ENCODE data around the gene KCNE1. TPM values are rescaled to one million over a fixed set of nuclear protein-coding genes. Genes with fewer than 3 reads are reported as not detected.

KCNE1 gene
- total and polyA plus RNA-seq, 10 of the 15 experiments (the other 5 are each of a cell fraction or from before 2014, with no cell fraction given) = 0.06 to 0.18 (median 0.09) TPM; not detected in 5

- intact Hi-C loops (cut with micrococcal nuclease; ENCODE audit: unreplicated experiment) = no loop called here
- 100% methylated on average over 3 of the region's 3 CpGs for WGBS (ENCODE audit: insufficient coverage, insufficient replicate concordance, low lambda C conversion rate, missing lambda C conversion rate)
Measured at GRCh38 chr21:34537838-34538237, 25.8 kb upstream of the KCNE1 start.

GRCh38 chr21:34536820-34537219 lies 24.8 kb upstream of the KCNE1 start:
- Histone ChIP-seq H3K79me2 (ENCODE audit: control insufficient read depth, insufficient read depth, low read length) (no peaks in the 10 kb centered on the region), H4K20me1 (ENCODE audit: control insufficient read depth, insufficient read depth) (no peaks in the 10 kb centered on the region), H3K27ac (ENCODE audit: control insufficient read depth, insufficient read depth) (no peak overlapping the region), H3K4me3 (no peak overlapping the region), H3K9me3 (replicated peaks; ENCODE audit: control insufficient read depth, insufficient read depth, low read length) (no peaks in the 10 kb centered on the region), H2AFZ (ENCODE audit: control insufficient read depth, low read depth, low read length) (no peak overlapping the region), H3K27me3 (replicated peaks in 1 of 2; ENCODE audit: control insufficient read depth in 2 of 2, insufficient read depth in 2 of 2, low read length in 1 of 2) (no peaks in the 10 kb centered on the region), H3K36me3 (ENCODE audit: control insufficient read depth in 2 of 2, insufficient read depth in 2 of 2, low read length in 1 of 2) (no peaks in the 10 kb centered on the region), H3K4me1 (ENCODE audit: control insufficient read depth, insufficient read depth, low read length) (peaks cover 12% of the 10 kb centered on the region), H3K4me2 (ENCODE audit: control insufficient read depth, insufficient read depth) (no peak overlapping the region), H3K9ac (ENCODE audit: control insufficient read depth, insufficient read depth, low read length) (no peak overlapping the region)
- ChIA-PET SMC1A (ENCODE audit: uncharacterized antibody, unreplicated experiment) (no interaction called here), POLR2A (no interaction called here), CTCF (interaction anchor here (1.0 kb wide), 1 partner anchor 26 kb away, joined by 3 read pairs; no protein-coding TSS in a partner anchor), RAD21 (ENCODE audit: unreplicated experiment) (no interaction called here)
- in situ Hi-C loops (cut with MboI) = no loop called here
- no peak for FAIRE-seq
- no peak for DNase-seq (ENCODE audit: low read depth, low spot score)
- ATAC-seq = no peak
- TF ChIP-seq BRCA1 (IDR thresholded peaks at IDR 0.05; ENCODE audit: low read depth, low read length) = no peak
- no TSS peak for BruUV-seq (replicated peaks)
- WGBS (ENCODE audit: insufficient coverage, insufficient replicate concordance, low lambda C conversion rate, missing lambda C conversion rate) = 58% methylated on average over 2 of the region's 2 CpGs
- intact Hi-C loops (cut with micrococcal nuclease; ENCODE audit: unreplicated experiment) = no loop called here

More at GRCh38 chr21:34537838-34538237, 25.8 kb upstream of the KCNE1 start:
- H2AFZ ChIP-seq (ENCODE audit: control insufficient read depth, low read depth, low read length) = no peak overlapping the region
- no peaks in the 10 kb centered on the region for H4K20me1 ChIP-seq (ENCODE audit: control insufficient read depth, insufficient read depth)
- RAD21 ChIA-PET (ENCODE audit: unreplicated experiment) = no interaction called here
- no TSS peak for BruUV-seq (replicated peaks)
- CTCF ChIA-PET = no interaction called here
- H3K9ac ChIP-seq (ENCODE audit: control insufficient read depth, insufficient read depth, low read length) = no peak overlapping the region
- no peaks in the 10 kb centered on the region for H3K79me2 ChIP-seq (ENCODE audit: control insufficient read depth, insufficient read depth, low read length)
- no peaks in the 10 kb centered on the region for H3K36me3 ChIP-seq (ENCODE audit: control insufficient read depth in 2 of 2, insufficient read depth in 2 of 2, low read length in 1 of 2)
- H3K4me3 ChIP-seq = no peak overlapping the region
- in situ Hi-C loops (cut with MboI) = no loop called here
- POLR2A ChIA-PET = no interaction called here
- H3K27ac ChIP-seq (ENCODE audit: control insufficient read depth, insufficient read depth) = no peak overlapping the region
- H3K9me3 ChIP-seq (replicated peaks; ENCODE audit: control insufficient read depth, insufficient read depth, low read length) = peaks cover under 1% of the 10 kb centered on the region; the same call in 1 of the 3 replicates
- ATAC-seq (no peak), FAIRE-seq (no peak), DNase-seq (ENCODE audit: low read depth, low spot score) (no peak)
- H3K4me1 ChIP-seq (ENCODE audit: control insufficient read depth, insufficient read depth, low read length) = peaks cover 12% of the 10 kb centered on the region
- SMC1A ChIA-PET (ENCODE audit: uncharacterized antibody, unreplicated experiment) = no interaction called here
- H3K4me2 ChIP-seq (ENCODE audit: control insufficient read depth, insufficient read depth) = no peak overlapping the region
- no peak for TF ChIP-seq POLR2AphosphoS5 (IDR thresholded peaks at IDR 0.05; ENCODE audit: low read length)
- TF ChIP-seq ZNF24 (IDR thresholded peaks at IDR 0.05) = no peak
- TF ChIP-seq E2F4 (IDR thresholded peaks at IDR 0.05; ENCODE audit: low read depth, low read length) = no peak
- no peak for TF ChIP-seq GATAD2B (conservative IDR thresholded peaks at IDR 0.05; ENCODE audit: low read depth)
- no peak for TF ChIP-seq KAT2A (conservative IDR thresholded peaks at IDR 0.05; ENCODE audit: control insufficient read depth, low read depth, low read length)
- TF ChIP-seq BHLHE40 (IDR thresholded peaks at IDR 0.05; ENCODE audit: borderline replicate concordance in 1 of 2, low read depth in 2 of 2, low read length in 1 of 2) = no peak
- H3K27me3 ChIP-seq (replicated peaks in 1 of 2; ENCODE audit: control insufficient read depth in 2 of 2, insufficient read depth in 2 of 2, low read length in 1 of 2) = no peaks in the 10 kb centered on the region

Measured in GM12878 (cell line).